PFSK-1 (cell line): ENCODE results near the gene MARK1.

Experiments used
- FOXP2 ChIP-seq: optimal IDR thresholded peaks from 2 replicates; pipeline ENCODE3; 2011; ENCODE audit warnings: borderline replicate concordance, control low read depth, inconsistent platforms; ENCODE audit not compliant: insufficient read depth; ENCODE audit errors: extremely low read length, extremely low read depth
- POLR2AphosphoS5 ChIP-seq: IDR thresholded peaks from 2 replicates; pipeline ENCODE4 v1.6.1; 2012; ENCODE audit warnings: low read depth, mild to moderate bottlenecking, control low read depth, low read length, moderate library complexity
- SIN3A ChIP-seq: IDR thresholded peaks from 2 replicates; pipeline ENCODE4 v1.6.1; 2012; ENCODE audit warnings: mild to moderate bottlenecking, low read length, moderate library complexity, borderline replicate concordance; ENCODE audit not compliant: insufficient read depth
- TAF1 ChIP-seq: IDR thresholded peaks from 2 replicates; pipeline ENCODE4 v1.6.1; 2012; ENCODE audit warnings: low read length, control low read depth, borderline replicate concordance; ENCODE audit not compliant: insufficient read depth
- TF ChIP-seq, protein P1 (sequence below), 2 experiments: IDR thresholded peaks; 2 replicates each; pipeline versions ENCODE4 v1.6.1 to v1.8.0; 2011 to 2012; ENCODE audit warnings: low read depth in 2 of 2, low read length in 2 of 2, control low read depth in 1 of 2, inconsistent platforms in 1 of 2, mild to moderate bottlenecking in 1 of 2, moderate library complexity in 1 of 2; ENCODE audit not compliant: insufficient read depth in 1 of 2

MARK1 gene

GRCh38 chr1:220550811-220551399 is 23.0 kb downstream of the MARK1 start:
- no peak for TF ChIP-seq SIN3A
- no peak for TF ChIP-seq FOXP2
- no peak for TF ChIP-seq POLR2AphosphoS5
- TF ChIP-seq, protein P1, sequence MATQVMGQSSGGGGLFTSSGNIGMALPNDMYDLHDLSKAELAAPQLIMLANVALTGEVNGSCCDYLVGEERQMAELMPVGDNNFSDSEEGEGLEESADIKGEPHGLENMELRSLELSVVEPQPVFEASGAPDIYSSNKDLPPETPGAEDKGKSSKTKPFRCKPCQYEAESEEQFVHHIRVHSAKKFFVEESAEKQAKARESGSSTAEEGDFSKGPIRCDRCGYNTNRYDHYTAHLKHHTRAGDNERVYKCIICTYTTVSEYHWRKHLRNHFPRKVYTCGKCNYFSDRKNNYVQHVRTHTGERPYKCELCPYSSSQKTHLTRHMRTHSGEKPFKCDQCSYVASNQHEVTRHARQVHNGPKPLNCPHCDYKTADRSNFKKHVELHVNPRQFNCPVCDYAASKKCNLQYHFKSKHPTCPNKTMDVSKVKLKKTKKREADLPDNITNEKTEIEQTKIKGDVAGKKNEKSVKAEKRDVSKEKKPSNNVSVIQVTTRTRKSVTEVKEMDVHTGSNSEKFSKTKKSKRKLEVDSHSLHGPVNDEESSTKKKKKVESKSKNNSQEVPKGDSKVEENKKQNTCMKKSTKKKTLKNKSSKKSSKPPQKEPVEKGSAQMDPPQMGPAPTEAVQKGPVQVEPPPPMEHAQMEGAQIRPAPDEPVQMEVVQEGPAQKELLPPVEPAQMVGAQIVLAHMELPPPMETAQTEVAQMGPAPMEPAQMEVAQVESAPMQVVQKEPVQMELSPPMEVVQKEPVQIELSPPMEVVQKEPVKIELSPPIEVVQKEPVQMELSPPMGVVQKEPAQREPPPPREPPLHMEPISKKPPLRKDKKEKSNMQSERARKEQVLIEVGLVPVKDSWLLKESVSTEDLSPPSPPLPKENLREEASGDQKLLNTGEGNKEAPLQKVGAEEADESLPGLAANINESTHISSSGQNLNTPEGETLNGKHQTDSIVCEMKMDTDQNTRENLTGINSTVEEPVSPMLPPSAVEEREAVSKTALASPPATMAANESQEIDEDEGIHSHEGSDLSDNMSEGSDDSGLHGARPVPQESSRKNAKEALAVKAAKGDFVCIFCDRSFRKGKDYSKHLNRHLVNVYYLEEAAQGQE (IDR thresholded peaks at IDR 0.05; ENCODE audit: insufficient read depth in 1 of 2, low read depth in 2 of 2, low read length in 2 of 2) = no peak
- TF ChIP-seq TAF1 = no peak

DNA sequence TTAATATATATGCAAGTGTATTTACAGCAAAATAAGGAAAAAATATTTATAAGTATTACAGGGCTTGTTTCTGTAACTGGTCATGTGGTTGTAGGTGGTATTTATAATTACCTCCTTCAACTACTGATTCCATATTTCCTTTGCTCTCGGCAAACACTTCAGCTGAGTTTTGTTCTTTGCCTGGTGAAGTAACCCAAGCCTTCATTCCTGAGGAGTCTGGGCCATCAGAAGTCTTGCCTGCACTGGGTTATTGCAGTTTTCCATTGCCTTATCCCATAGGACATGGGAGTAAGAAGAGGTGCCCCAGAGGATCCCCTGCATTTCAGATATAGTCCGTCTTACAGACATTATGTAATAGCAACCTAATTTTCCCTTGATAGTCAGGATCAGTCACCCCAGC is 23.8 kb downstream of the MARK1 start:
- TF ChIP-seq POLR2AphosphoS5 = no peak
- no peak for TF ChIP-seq FOXP2
- TF ChIP-seq SIN3A = no peak
- no peak for TF ChIP-seq TAF1
- TF ChIP-seq, protein P1 (IDR thresholded peaks at IDR 0.05; ENCODE audit: insufficient read depth in 1 of 2, low read depth in 2 of 2, low read length in 2 of 2) = no peak

- TF ChIP-seq TAF1 = no peak
- no peak for TF ChIP-seq POLR2AphosphoS5
- TF ChIP-seq, protein P1 (IDR thresholded peaks at IDR 0.05; ENCODE audit: insufficient read depth in 1 of 2, low read depth in 2 of 2, low read length in 2 of 2) = no peak
- no peak for TF ChIP-seq FOXP2
- no peak for TF ChIP-seq SIN3A
These were observed 24.8 kb downstream of the MARK1 start for GRCh38 chr1:220552672-220553260.

DNA sequence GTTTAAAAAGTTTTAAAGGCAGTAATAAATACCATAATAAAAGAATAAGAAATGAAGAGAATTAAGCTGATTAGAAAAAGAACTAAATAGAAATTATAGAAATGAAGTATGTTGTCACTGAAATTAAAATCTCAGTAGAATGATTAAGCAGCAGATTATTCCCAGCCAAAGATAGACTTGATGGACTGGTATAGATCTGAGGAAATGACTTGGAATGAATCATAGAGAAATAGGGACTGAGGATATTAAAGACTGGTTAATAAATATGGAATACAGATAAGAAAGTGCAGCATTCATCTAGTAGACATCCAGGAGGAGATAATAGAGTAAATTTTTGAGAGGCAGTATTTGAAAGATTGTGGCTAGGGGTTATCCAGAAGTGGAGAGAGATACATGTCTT is 28.7 kb downstream of the MARK1 start:
- TF ChIP-seq TAF1 = no peak

GRCh38 chr1:220563564-220563963 is 35.6 kb downstream of the MARK1 start:
- no peak for TF ChIP-seq TAF1
- TF ChIP-seq FOXP2 = no peak
- TF ChIP-seq POLR2AphosphoS5 = no peak
- TF ChIP-seq, protein P1 (IDR thresholded peaks at IDR 0.05; ENCODE audit: insufficient read depth in 1 of 2, low read depth in 2 of 2, low read length in 2 of 2) = no peak
- no peak for TF ChIP-seq SIN3A
